GM10248 (cell line): ENCODE results near the gene CSTA.

ENCODE experiments used
- CTCF ChIA-PET: fragments of 300-600 bp; sonication (Branson Sonifier 250); formaldehyde crosslinking; extraction: SDS; loops from one replicate; lab custom pipeline; 2021; ENCODE audit warnings: antibody characterized with exemption; lab: Yijun Ruan, JAX
- POLR2A ChIA-PET: fragments of 350-650 bp; sonication (Branson Sonifier 250); formaldehyde crosslinking; extraction: SDS; loops from one replicate; lab custom pipeline; 2020; ENCODE audit warnings: antibody characterized with exemption; lab: Yijun Ruan, JAX
- DNase-seq: peaks from one replicate; pipeline ENCODE4 v3.0.0; 2012; ENCODE audit errors: extremely low spot score
- TF ChIP-seq, protein P1 (sequence below): IDR thresholded peaks from 2 replicates; pipeline ENCODE4 v1.5.1; 2012; ENCODE audit warnings: mild to moderate bottlenecking, low read depth; ENCODE audit errors: extremely low read depth, missing control alignments, control extremely low read depth

The CSTA gene

DNA sequence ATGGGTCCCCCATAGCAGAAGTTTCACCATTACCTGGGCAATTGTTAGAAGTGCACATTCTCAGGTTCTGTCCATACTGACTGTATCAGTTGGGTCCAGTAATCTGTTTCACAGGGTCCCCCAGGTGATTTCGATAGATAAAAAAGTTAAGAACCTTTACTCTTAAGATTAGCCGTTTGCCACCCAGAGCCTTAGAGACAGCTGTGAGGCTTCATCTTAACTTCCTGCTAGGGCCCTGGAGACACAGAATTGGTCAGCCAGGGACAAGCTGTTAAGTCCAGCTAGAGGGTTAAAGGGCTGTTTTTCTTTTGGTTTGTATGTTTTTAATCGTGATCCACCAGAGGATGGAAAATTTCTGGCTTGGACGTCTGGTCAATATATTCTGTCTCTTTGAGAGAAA, 65.6 kb downstream of the CSTA start:
- TF ChIP-seq, protein P1, sequence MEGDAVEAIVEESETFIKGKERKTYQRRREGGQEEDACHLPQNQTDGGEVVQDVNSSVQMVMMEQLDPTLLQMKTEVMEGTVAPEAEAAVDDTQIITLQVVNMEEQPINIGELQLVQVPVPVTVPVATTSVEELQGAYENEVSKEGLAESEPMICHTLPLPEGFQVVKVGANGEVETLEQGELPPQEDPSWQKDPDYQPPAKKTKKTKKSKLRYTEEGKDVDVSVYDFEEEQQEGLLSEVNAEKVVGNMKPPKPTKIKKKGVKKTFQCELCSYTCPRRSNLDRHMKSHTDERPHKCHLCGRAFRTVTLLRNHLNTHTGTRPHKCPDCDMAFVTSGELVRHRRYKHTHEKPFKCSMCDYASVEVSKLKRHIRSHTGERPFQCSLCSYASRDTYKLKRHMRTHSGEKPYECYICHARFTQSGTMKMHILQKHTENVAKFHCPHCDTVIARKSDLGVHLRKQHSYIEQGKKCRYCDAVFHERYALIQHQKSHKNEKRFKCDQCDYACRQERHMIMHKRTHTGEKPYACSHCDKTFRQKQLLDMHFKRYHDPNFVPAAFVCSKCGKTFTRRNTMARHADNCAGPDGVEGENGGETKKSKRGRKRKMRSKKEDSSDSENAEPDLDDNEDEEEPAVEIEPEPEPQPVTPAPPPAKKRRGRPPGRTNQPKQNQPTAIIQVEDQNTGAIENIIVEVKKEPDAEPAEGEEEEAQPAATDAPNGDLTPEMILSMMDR = no peak
- no peak for DNase-seq
- ChIA-PET CTCF (interaction anchor here (1.3 to 6.3 kb wide), 4 partner anchors 17 to 289 kb away, joined by 4 to 82 read pairs (median 10); no protein-coding TSS in a partner anchor), POLR2A (no interaction called here)
